Measurements from ENCODE around the gene ZFPM1.

DNA sequence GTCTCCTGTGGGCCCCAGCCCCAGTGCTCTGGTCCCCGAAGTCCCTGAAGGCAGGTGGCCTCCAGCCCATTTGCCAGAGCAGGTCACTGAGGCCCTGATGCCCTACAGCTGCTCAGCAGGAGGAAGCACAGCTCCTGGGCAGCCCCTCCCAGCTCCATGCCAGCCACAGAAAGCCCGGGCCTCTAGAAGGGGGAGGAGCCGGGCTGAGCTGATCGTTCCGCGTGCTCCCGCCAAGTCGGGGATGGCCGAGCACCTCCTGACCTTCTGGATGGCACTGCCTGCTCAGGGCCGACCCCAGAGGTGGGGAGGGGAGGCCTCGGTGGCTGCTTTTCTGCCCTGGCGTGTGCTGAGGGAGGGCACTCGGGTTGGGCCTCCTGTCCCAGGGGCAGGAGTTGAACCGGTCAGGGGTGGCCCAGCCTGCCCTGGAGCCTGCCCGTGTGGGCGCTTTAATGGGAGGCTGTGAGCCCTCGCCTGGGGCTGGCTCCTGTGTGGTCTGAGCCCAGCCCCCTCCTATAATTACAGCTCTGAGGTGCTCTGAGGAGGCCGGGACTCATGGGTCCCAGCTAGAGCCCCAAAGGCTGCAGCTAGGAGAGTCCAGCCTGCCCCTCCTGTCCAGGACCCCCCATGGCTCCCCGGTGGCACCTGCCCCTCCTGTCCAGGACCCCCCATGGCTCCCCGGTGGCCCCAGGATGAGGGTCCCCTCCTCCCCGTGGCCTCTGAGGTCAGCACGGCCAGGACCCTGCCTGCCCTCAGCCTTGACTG is 29.7 kb downstream of the ZFPM1 start:
- TF ChIP-seq, protein P1, sequence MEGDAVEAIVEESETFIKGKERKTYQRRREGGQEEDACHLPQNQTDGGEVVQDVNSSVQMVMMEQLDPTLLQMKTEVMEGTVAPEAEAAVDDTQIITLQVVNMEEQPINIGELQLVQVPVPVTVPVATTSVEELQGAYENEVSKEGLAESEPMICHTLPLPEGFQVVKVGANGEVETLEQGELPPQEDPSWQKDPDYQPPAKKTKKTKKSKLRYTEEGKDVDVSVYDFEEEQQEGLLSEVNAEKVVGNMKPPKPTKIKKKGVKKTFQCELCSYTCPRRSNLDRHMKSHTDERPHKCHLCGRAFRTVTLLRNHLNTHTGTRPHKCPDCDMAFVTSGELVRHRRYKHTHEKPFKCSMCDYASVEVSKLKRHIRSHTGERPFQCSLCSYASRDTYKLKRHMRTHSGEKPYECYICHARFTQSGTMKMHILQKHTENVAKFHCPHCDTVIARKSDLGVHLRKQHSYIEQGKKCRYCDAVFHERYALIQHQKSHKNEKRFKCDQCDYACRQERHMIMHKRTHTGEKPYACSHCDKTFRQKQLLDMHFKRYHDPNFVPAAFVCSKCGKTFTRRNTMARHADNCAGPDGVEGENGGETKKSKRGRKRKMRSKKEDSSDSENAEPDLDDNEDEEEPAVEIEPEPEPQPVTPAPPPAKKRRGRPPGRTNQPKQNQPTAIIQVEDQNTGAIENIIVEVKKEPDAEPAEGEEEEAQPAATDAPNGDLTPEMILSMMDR (IDR thresholded peaks at IDR 0.05; ENCODE audit: insufficient read depth, low read length): no peak
- TF ChIP-seq POLR2AphosphoS5 (IDR thresholded peaks at IDR 0.05; ENCODE audit: low read depth): no peak

Data from HL-60 (cell line).